CD14-positive monocyte (primary cell): ENCODE measurements around the gene FRMD3. TPM values are rescaled to one million over a fixed set of nuclear protein-coding genes. Genes with fewer than 3 reads are reported as not detected.

Source experiments
- DNase-seq, 3 donors: peaks; one replicate each; pipeline ENCODE4 v3.0.0-alpha.2; 2011 to 2022
- H2AFZ ChIP-seq: 2 replicates; pipeline ENCODE4 v1.6.0; 2012; ENCODE audit warnings: mild to moderate bottlenecking, low read depth, low read length, inconsistent platforms; ENCODE audit not compliant: insufficient read depth, poor library complexity, severe bottlenecking
- H3K27ac ChIP-seq, 2 donors: 1 replicate in 1 of 2; 2 replicates in 1 of 2; pipeline ENCODE4 v1.5.1; 2012 to 2013; ENCODE audit warnings: low read length in 2 of 2, control low read depth in 1 of 2, inconsistent platforms in 1 of 2, low read depth in 1 of 2, mild to moderate bottlenecking in 1 of 2
- H3K27me3 ChIP-seq, 2 donors: one replicate each; pipeline versions ENCODE4 v1.6.0 to v1.6.1; 2011 to 2013; ENCODE audit warnings: low read length in 2 of 2; ENCODE audit not compliant: control insufficient read depth in 2 of 2, insufficient read depth in 2 of 2
- H3K36me3 ChIP-seq, 2 donors: replicated peaks in 1 of 2; 1 replicate in 1 of 2; 2 replicates in 1 of 2; pipeline versions ENCODE4 v1.5.1 to v1.6.1; 2012 to 2013; ENCODE audit warnings: low read length in 2 of 2, control low read depth in 1 of 2, inconsistent platforms in 1 of 2, mild to moderate bottlenecking in 1 of 2; ENCODE audit not compliant: insufficient read depth in 2 of 2, control insufficient read depth in 1 of 2
- H3K4me1 ChIP-seq, 2 donors: 1 replicate in 1 of 2; 2 replicates in 1 of 2; pipeline versions ENCODE4 v1.5.1 to v1.6.1; 2012 to 2013; ENCODE audit warnings: low read length in 2 of 2, control low read depth in 1 of 2, inconsistent platforms in 1 of 2, mild to moderate bottlenecking in 1 of 2, moderate library complexity in 1 of 2; ENCODE audit not compliant: insufficient read depth in 2 of 2, control insufficient read depth in 1 of 2
- H3K4me2 ChIP-seq: replicated peaks from 2 replicates; pipeline ENCODE3; 2012; ENCODE audit warnings: low read length, moderate library complexity, mild to moderate bottlenecking; ENCODE audit not compliant: poor library complexity, severe bottlenecking; ENCODE audit errors: extremely low read depth
- H3K4me3 ChIP-seq, 3 experiments: fragments of 200-600 bp in 1 of 3; sonication (generic) in 1 of 3; replicated peaks in 1 of 3; 1 replicate in 2 of 3; 2 replicates in 1 of 3; pipeline ENCODE4 v1.5.1; 2011 to 2013; ENCODE audit warnings: low read length in 3 of 3, mild to moderate bottlenecking in 3 of 3, control low read depth in 2 of 3, low read depth in 2 of 3, inconsistent platforms in 1 of 3, moderate library complexity in 1 of 3
- H3K79me2 ChIP-seq: 2 replicates; pipeline ENCODE4 v1.6.0; 2012; ENCODE audit warnings: mild to moderate bottlenecking, control low read depth, inconsistent platforms, low read length, moderate library complexity; ENCODE audit not compliant: insufficient read depth
- H3K9ac ChIP-seq: 2 replicates; pipeline ENCODE4 v1.6.0; 2017; ENCODE audit warnings: low read length, mild to moderate bottlenecking; ENCODE audit not compliant: insufficient read depth, poor library complexity, severe bottlenecking
- H3K9me3 ChIP-seq, 2 donors: replicated peaks in 1 of 2; 1 replicate in 1 of 2; 2 replicates in 1 of 2; pipeline versions ENCODE4 v1.5.1 to v1.6.1; 2012 to 2013; ENCODE audit warnings: low read length in 2 of 2, control low read depth in 1 of 2; ENCODE audit not compliant: control insufficient read depth in 1 of 2, insufficient read depth in 1 of 2
- H4K20me1 ChIP-seq: 2 replicates; pipeline ENCODE4 v1.6.0; 2012; ENCODE audit warnings: mild to moderate bottlenecking, low read length, control low read depth, moderate library complexity; ENCODE audit not compliant: insufficient read depth
- H3K27ac Mint-ChIP-seq, 7 donors: one replicate each; pipeline ENCODE4 v1.8.0; 2020; ENCODE audit warnings: mild to moderate bottlenecking in 7 of 7, mixed read lengths in 7 of 7, moderate library complexity in 6 of 7, inconsistent platforms in 2 of 7
- H3K27me3 Mint-ChIP-seq, 3 donors: one replicate each; pipeline ENCODE4 v1.8.0; 2021 to 2022; ENCODE audit warnings: low read depth in 3 of 3, mild to moderate bottlenecking in 3 of 3, mixed read lengths in 3 of 3, moderate library complexity in 3 of 3, inconsistent platforms in 1 of 3
- H3K36me3 Mint-ChIP-seq, 2 donors: one replicate each; pipeline ENCODE4 v1.8.0; 2020; ENCODE audit warnings: mixed read lengths in 2 of 2, inconsistent platforms in 1 of 2, mild to moderate bottlenecking in 1 of 2
- H3K4me1 Mint-ChIP-seq: one replicate; pipeline ENCODE4 v1.8.0; 2020; ENCODE audit warnings: mild to moderate bottlenecking, mixed read lengths
- H3K4me3 Mint-ChIP-seq, 2 donors: one replicate each; pipeline ENCODE4 v1.8.0; 2020; ENCODE audit warnings: mild to moderate bottlenecking in 2 of 2, mixed read lengths in 2 of 2, moderate library complexity in 1 of 2
- H3K9me3 Mint-ChIP-seq, 7 donors: one replicate each; pipeline ENCODE4 v1.8.0; 2020 to 2022; ENCODE audit warnings: mixed read lengths in 7 of 7, mild to moderate bottlenecking in 6 of 7, moderate library complexity in 6 of 7, inconsistent platforms in 2 of 7
- CTCF ChIP-seq: fragments of 200-600 bp; IDR thresholded peaks from one replicate; pipeline ENCODE4 v1.8.0; 2022; ENCODE audit warnings: antibody characterized with exemption, mild to moderate bottlenecking
- WGBS: methylation state at CpG from one replicate; pipeline ENCODE4 v1.1.5; 2013; ENCODE audit warnings: missing lambda C conversion rate; ENCODE audit not compliant: insufficient coverage; 5-methylcytosine and 5-hydroxymethylcytosine counted together
- intact Hi-C, 2 donors: fragments of 100-400 bp; cut with micrococcal nuclease; formaldehyde crosslinking; loops; one replicate each; pipeline versions ENCODE4 v1.15.0 to v1.15.1; 2023
- polyA plus RNA-seq, 3 donors: library from polyadenylated mRNA; depleted of rRNA in 1 of 3; unstranded in 2 of 3; stranded (reverse) in 1 of 3; fragments of 300-500 nt in 2 of 3; fragments of >200 nt in 1 of 3; fragmentation: Illumina TruSeq in 2 of 3; gene quantifications; 1 replicate in 2 of 3; 2 replicates in 1 of 3; pipeline ENCODE4 v1.2.3, GENCODE V29; 2012 to 2021

The FRMD3 gene
- polyA plus RNA-seq, 3 donors, result 2.8 to 9.8 (median 4.2) TPM

- Histone ChIP-seq H3K4me3 (no peak overlapping the region), H3K9me3 (peaks cover 0 to 2% of the 10 kb centered on the region in 2 donors), H3K36me3 (no peaks in the 10 kb centered on the region), H2AFZ (no peak overlapping the region), H4K20me1 (no peaks in the 10 kb centered on the region), H3K27me3 (no peaks in the 10 kb centered on the region), H3K4me2 (no peak overlapping the region), H3K79me2 (peaks cover 4% of the 10 kb centered on the region), H3K27ac (no peak overlapping the region), H3K4me1 (no peaks in the 10 kb centered on the region), H3K9ac (no peak overlapping the region)
- Mint-ChIP-seq H3K27me3 (peaks cover 0 to 3% (median 0%) of the 10 kb centered on the region in 3 donors), H3K4me1 (peaks cover 4% of the 10 kb centered on the region), H3K36me3 (no peaks in the 10 kb centered on the region), H3K4me3 (no peak overlapping the region), H3K27ac (no peak overlapping the region), H3K9me3 (peaks cover 0 to 8% (median 4%) of the 10 kb centered on the region in 7 donors)
- intact Hi-C loops, result no loop called here
- 100% methylated on average over 2 of the region's 6 CpGs for WGBS
- DNase-seq, result no peak
- no peak for TF ChIP-seq CTCF
These were observed 53.2 kb downstream of the FRMD3 start for GRCh38 chr9:83484990-83485389.

GRCh38 chr9:83483223-83483622, 55.0 kb downstream of the FRMD3 start:
- Histone ChIP-seq H3K79me2 (peaks cover 4% of the 10 kb centered on the region), H3K27me3 (no peaks in the 10 kb centered on the region), H3K4me2 (no peak overlapping the region), H3K9ac (no peak overlapping the region), H3K9me3 (peaks cover 0 to 4% of the 10 kb centered on the region in 2 donors), H2AFZ (no peak overlapping the region), H3K27ac (no peak overlapping the region), H3K36me3 (no peaks in the 10 kb centered on the region), H3K4me3 (no peak overlapping the region), H4K20me1 (no peaks in the 10 kb centered on the region), H3K4me1 (no peaks in the 10 kb centered on the region)
- peak overlapping the region in 1 of 7 donors; percentile 73 for H3K27ac Mint-ChIP-seq
- intact Hi-C loops, result no loop called here
- H3K4me1 Mint-ChIP-seq, result peaks cover 7% of the 10 kb centered on the region
- TF ChIP-seq CTCF, result no peak
- no peak for DNase-seq
- peaks cover 4 to 18% (median 10%) of the 10 kb centered on the region in 7 donors for H3K9me3 Mint-ChIP-seq
- no peak overlapping the region for H3K4me3 Mint-ChIP-seq
- H3K36me3 Mint-ChIP-seq, result no peaks in the 10 kb centered on the region
- WGBS, result no CpG with 5 or more reads among the region's 2 CpGs
- H3K27me3 Mint-ChIP-seq, result peaks cover 0 to 3% (median 0%) of the 10 kb centered on the region in 3 donors
